GM23338 (cell line): ENCODE results near the gene MCUR1. TPM values are rescaled to one million over a fixed set of nuclear protein-coding genes. Genes with fewer than 3 reads are reported as not detected.

Experiments
- ATAC-seq: fragments of 200-7000 bp; cut with Tn5 transposase; 3 replicates; pipeline ENCODE4 v1.9.1; 2020
- DNase-seq: peaks from one replicate; pipeline ENCODE4 v3.0.0-alpha.2; 2015; ENCODE audit warnings: low spot score
- H2AFZ ChIP-seq: fragments of 200-600 bp; sonication (generic); 2 replicates; pipeline ENCODE4 v1.8.0; 2016; ENCODE audit warnings: antibody characterized with exemption, mild to moderate bottlenecking, moderate library complexity
- H3F3A ChIP-seq: fragments of 200-600 bp; sonication (generic); replicated peaks from 2 replicates; pipeline ENCODE4 v1.8.0; 2017; ENCODE audit warnings: antibody characterized with exemption, mixed run types, low read depth
- H3K27ac ChIP-seq: fragments of 200-600 bp; sonication (generic); 2 replicates; pipeline ENCODE4 v1.6.1; 2016; ENCODE audit warnings: low read depth
- H3K27me3 ChIP-seq: fragments of 200-600 bp; sonication (generic); 2 replicates; pipeline ENCODE4 v1.8.0; 2016; ENCODE audit warnings: mild to moderate bottlenecking, mixed run types, moderate library complexity; ENCODE audit not compliant: insufficient read depth
- H3K36me3 ChIP-seq: fragments of 200-600 bp; sonication (generic); 2 replicates; pipeline ENCODE4 v1.8.0; 2016; ENCODE audit warnings: mild to moderate bottlenecking; ENCODE audit not compliant: insufficient read depth
- H3K4me1 ChIP-seq: fragments of 200-600 bp; sonication (generic); 2 replicates; pipeline ENCODE4 v1.8.0; 2016; ENCODE audit warnings: mild to moderate bottlenecking, moderate library complexity; ENCODE audit not compliant: insufficient read depth
- H3K4me2 ChIP-seq: fragments of 200-600 bp; sonication (generic); 2 replicates; pipeline ENCODE4 v1.7.1; 2017; ENCODE audit warnings: mixed run types
- H3K4me3 ChIP-seq: fragments of 200-600 bp; sonication (generic); 2 replicates; pipeline ENCODE4 v1.6.1; 2016; ENCODE audit warnings: mixed run types
- H3K79me2 ChIP-seq: fragments of 200-600 bp; sonication (generic); replicated peaks from 2 replicates; pipeline ENCODE4 v1.8.0; 2017; ENCODE audit warnings: mild to moderate bottlenecking; ENCODE audit not compliant: insufficient read depth
- H3K9me2 ChIP-seq: fragments of 200-600 bp; sonication (generic); 2 replicates; pipeline ENCODE4 v1.8.0; 2017; ENCODE audit not compliant: insufficient read depth
- H4K20me1 ChIP-seq: fragments of 200-600 bp; sonication (generic); replicated peaks from 2 replicates; pipeline ENCODE4 v1.8.0; 2017; ENCODE audit warnings: mild to moderate bottlenecking; ENCODE audit not compliant: insufficient read depth
- H3K27ac Mint-ChIP-seq: 2 replicates; pipeline ENCODE4 v1.8.0; 2020; ENCODE audit warnings: inconsistent platforms, mild to moderate bottlenecking, moderate library complexity, mixed read lengths
- H3K27me3 Mint-ChIP-seq: 3 replicates; pipeline ENCODE4 v1.8.0; 2022; ENCODE audit warnings: low read depth, mild to moderate bottlenecking, moderate library complexity, mixed read lengths, inconsistent platforms; ENCODE audit not compliant: insufficient read depth, poor library complexity
- H3K36me3 Mint-ChIP-seq: 3 replicates; pipeline ENCODE4 v1.8.0; 2021; ENCODE audit warnings: low read depth, mild to moderate bottlenecking, inconsistent platforms, moderate library complexity, mixed read lengths
- H3K4me1 Mint-ChIP-seq: 3 replicates; pipeline ENCODE4 v1.8.0; 2020; ENCODE audit warnings: mild to moderate bottlenecking, inconsistent platforms, mixed read lengths
- H3K4me3 Mint-ChIP-seq: 3 replicates; pipeline ENCODE4 v1.8.0; 2021; ENCODE audit warnings: moderate library complexity, mild to moderate bottlenecking, inconsistent platforms, mixed read lengths
- H3K9me3 Mint-ChIP-seq: 3 replicates; pipeline ENCODE4 v1.8.0; 2020; ENCODE audit warnings: moderate library complexity, mild to moderate bottlenecking, inconsistent platforms, mixed read lengths
- CTCF ChIP-seq, 2 experiments: fragments of 200-600 bp in 1 of 2; sonication (generic) in 1 of 2; conservative IDR thresholded peaks; 2 replicates each; pipeline versions ENCODE4 v1.5.1 to v1.6.1; 2016 to 2017; ENCODE audit warnings: antibody characterized with exemption in 2 of 2, low read depth in 2 of 2, mild to moderate bottlenecking in 2 of 2, moderate library complexity in 1 of 2
- EZH2 ChIP-seq: fragments of 200-600 bp; sonication (generic); IDR thresholded peaks from one replicate; pipeline ENCODE4 v1.8.0; 2017; ENCODE audit warnings: antibody characterized with exemption, mild to moderate bottlenecking, low read depth; ENCODE audit not compliant: unreplicated experiment
- EZH2phosphoT487 ChIP-seq: fragments of 200-600 bp; sonication (generic); IDR thresholded peaks from one replicate; pipeline ENCODE4 v1.8.1; 2018; ENCODE audit warnings: antibody characterized with exemption; ENCODE audit not compliant: unreplicated experiment
- NANOG ChIP-seq: IDR thresholded peaks from 2 replicates; pipeline ENCODE4 v1.6.1; 2016; ENCODE audit warnings: antibody characterized with exemption, borderline replicate concordance
- POLR2AphosphoS5 ChIP-seq: IDR thresholded peaks from 2 replicates; pipeline ENCODE4 v1.6.1; 2016; ENCODE audit warnings: antibody characterized with exemption, low read depth
- REST ChIP-seq: IDR thresholded peaks from one replicate; pipeline ENCODE4 v1.6.1; 2018; ENCODE audit warnings: antibody characterized with exemption; ENCODE audit not compliant: unreplicated experiment
- STAT1 ChIP-seq: IDR thresholded peaks from one replicate; pipeline ENCODE4 v1.6.1; 2016; ENCODE audit warnings: antibody characterized with exemption; ENCODE audit not compliant: unreplicated experiment
- ZNF114 ChIP-seq: fragments of 250-450 bp; sonication (Bioruptor Pico); IDR thresholded peaks from 2 replicates; pipeline ENCODE4 v1.5.0; 2020; ENCODE audit warnings: mild to moderate bottlenecking, moderate library complexity
- ZNF331 ChIP-seq: fragments of 250-450 bp; sonication (Bioruptor Pico); IDR thresholded peaks from 2 replicates; pipeline ENCODE4 v1.5.0; 2020; ENCODE audit warnings: low read depth, mild to moderate bottlenecking, moderate library complexity
- polyA plus RNA-seq: library from polyadenylated mRNA; unstranded; fragments of >200 nt; fragmentation: Nextera tagmentation; extraction: Ambion mirVana; gene quantifications from 2 replicates; pipeline ENCODE4 v1.2.1, GENCODE V29; 2016
- total RNA-seq: library from RNA; depleted of rRNA; stranded (reverse); fragments of >200 nt; shearing (Covaris generic); gene quantifications from 2 replicates; pipeline ENCODE4 v1.2.3, GENCODE V29; 2014

MCUR1 gene
- total and polyA plus RNA-seq, 2 experiments from 2014 or later = 21.0 to 65.3 TPM

GRCh38 chr6:13808801-13809200 lies 5.6 kb downstream of the MCUR1 start (continued):
- TF ChIP-seq CTCF (conservative IDR thresholded peaks at IDR 0.05; ENCODE audit: low read depth in 2 of 2) (no peak), EZH2 (no peak)

GRCh38 chr6:13807696-13808095 lies 6.7 kb downstream of the MCUR1 start:
- peaks cover 11% of the 10 kb centered on the region; the same call in 1 of the 2 replicates for H3K36me3 ChIP-seq
- no peak overlapping the region for H3K4me3 ChIP-seq
- Mint-ChIP-seq H3K9me3 (no peaks in the 10 kb centered on the region), H3K4me1 (peaks cover 15% of the 10 kb centered on the region), H3K27me3 (no peaks in the 10 kb centered on the region), H3K27ac (no peak overlapping the region), H3K4me3 (no peak overlapping the region), H3K36me3 (peaks cover 29% of the 10 kb centered on the region; the same call in 2 of the 3 replicates)
- H3K4me2 ChIP-seq = no peak overlapping the region
- peaks cover 65% of the 10 kb centered on the region for H3K79me2 ChIP-seq
- no peak for TF ChIP-seq CTCF (conservative IDR thresholded peaks at IDR 0.05; ENCODE audit: low read depth in 2 of 2)
- H3F3A ChIP-seq = no peaks in the 10 kb centered on the region
- H4K20me1 ChIP-seq = peaks cover 47% of the 10 kb centered on the region
- ATAC-seq (no peak), DNase-seq (no peak)
- H3K27me3 ChIP-seq = no peaks in the 10 kb centered on the region
- no peaks in the 10 kb centered on the region for H3K9me2 ChIP-seq
- peaks cover 11% of the 10 kb centered on the region for H3K4me1 ChIP-seq
- no peak overlapping the region for H2AFZ ChIP-seq
- H3K27ac ChIP-seq = no peak overlapping the region

GRCh38 chr6:13803581-13803980 lies 10.8 kb downstream of the MCUR1 start:
- Histone ChIP-seq H3K79me2 (peaks cover 24% of the 10 kb centered on the region), H3K4me2 (no peak overlapping the region), H2AFZ (no peak overlapping the region), H3K27ac (no peak overlapping the region), H3K36me3 (peaks cover 20% of the 10 kb centered on the region; the same call in 1 of the 2 replicates), H3K4me3 (no peak overlapping the region), H3K4me1 (no peaks in the 10 kb centered on the region), H3F3A (no peaks in the 10 kb centered on the region), H4K20me1 (peaks cover 30% of the 10 kb centered on the region), H3K27me3 (no peaks in the 10 kb centered on the region), H3K9me2 (no peaks in the 10 kb centered on the region)
- Mint-ChIP-seq H3K9me3 (no peaks in the 10 kb centered on the region), H3K4me1 (no peaks in the 10 kb centered on the region), H3K27ac (no peak overlapping the region), H3K36me3 (peaks cover 48% of the 10 kb centered on the region), H3K4me3 (no peak overlapping the region), H3K27me3 (no peaks in the 10 kb centered on the region)
- no peak for DNase-seq
- ATAC-seq = no peak
- no peak for TF ChIP-seq NANOG
- no peak for TF ChIP-seq ZNF331 (CRISPR knock-in tag)
- no peak for TF ChIP-seq EZH2phosphoT487
- no peak for TF ChIP-seq STAT1
- no peak for TF ChIP-seq ZNF114
- no peak for TF ChIP-seq REST
- no peak for TF ChIP-seq CTCF (conservative IDR thresholded peaks at IDR 0.05; ENCODE audit: low read depth in 2 of 2)
- no peak for TF ChIP-seq POLR2AphosphoS5
